Measurements from ENCODE around the gene DCUN1D1. TPM values are rescaled to one million over a fixed set of nuclear protein-coding genes. Genes with fewer than 3 reads are reported as not detected.

DCUN1D1 gene
- total and polyA plus RNA-seq, 7 donors, result 11.6 to 97.8 (median 44.4) TPM

- TF ChIP-seq CTCF (IDR thresholded peaks at IDR 0.05), result no peak
- DNase-seq (no peak), ATAC-seq (peak in 3 of 4 donors; percentile 32 to 46 (median 38))
- intact Hi-C loops (cut with DNase I), result loop anchor here (5.0 kb wide), 1 partner anchor 71 kb away; the partner anchor contains the start of gene DCUN1D1 (in 2 of the 2)
- no peaks in the 10 kb centered on the region for H3K9me3 ChIP-seq
- H3K27ac ChIP-seq, result no peak overlapping the region
- H3K4me1 ChIP-seq, result peaks cover 7% of the 10 kb centered on the region
- no peaks in the 10 kb centered on the region for H3K27me3 ChIP-seq (ENCODE audit: insufficient read depth in 3 of 3, low read length in 2 of 3)
- 38 to 69% (median 43%) methylated on average over 4 to 5 of the region's 5 CpGs for WGBS, 3 donors
- H3K4me3 ChIP-seq, result no peak overlapping the region
- peaks cover 0 to 39% of the 10 kb centered on the region in 2 donors for H3K36me3 ChIP-seq (ENCODE audit: insufficient read depth in 1 of 2, low read depth in 1 of 2)
Observed at GRCh38 chr3:182911782-182912111, 68.6 kb downstream of the DCUN1D1 start.

GRCh38 chr3:182910936-182911781 lies 69.2 kb downstream of the DCUN1D1 start:
- H3K27ac ChIP-seq, result no peak overlapping the region
- no peak for ATAC-seq
- no peaks in the 10 kb centered on the region for H3K9me3 ChIP-seq
- H3K36me3 ChIP-seq (ENCODE audit: insufficient read depth in 1 of 2, low read depth in 1 of 2), result peaks cover 0 to 44% of the 10 kb centered on the region in 2 donors
- 86 to 92% (median 91%) methylated on average over 5 of the region's 5 CpGs for WGBS, 3 donors
- intact Hi-C loops (cut with DNase I), result loop anchor here (5.0 kb wide), 1 partner anchor 71 kb away; the partner anchor contains the start of gene DCUN1D1 (in 2 of the 2)
- no peak overlapping the region for H3K4me3 ChIP-seq
- TF ChIP-seq CTCF (IDR thresholded peaks at IDR 0.05), result no peak
- DNase-seq, result no peak
- H3K27me3 ChIP-seq (ENCODE audit: insufficient read depth in 3 of 3, low read length in 2 of 3), result no peaks in the 10 kb centered on the region
- H3K4me1 ChIP-seq, result peaks cover under 1% of the 10 kb centered on the region

GRCh38 chr3:182909318-182910040 lies 70.9 kb downstream of the DCUN1D1 start:
- WGBS, 3 donors, result 95 to 97% (median 96%) methylated on average over 5 of the region's 5 CpGs
- Histone ChIP-seq H3K4me3 (no peak overlapping the region), H3K36me3 (ENCODE audit: insufficient read depth in 1 of 2, low read depth in 1 of 2) (peaks cover 3 to 50% of the 10 kb centered on the region in 2 donors), H3K27ac (no peak overlapping the region), H3K4me1 (no peaks in the 10 kb centered on the region), H3K27me3 (ENCODE audit: insufficient read depth in 3 of 3, low read length in 2 of 3) (no peaks in the 10 kb centered on the region), H3K9me3 (no peaks in the 10 kb centered on the region)
- peak; percentile 26 to 66 (median 50) for ATAC-seq
- DNase-seq, result no peak
- intact Hi-C loops (cut with DNase I), result loop anchor here (5.0 kb wide), 1 partner anchor 73 kb away; the partner anchor contains the start of gene DCUN1D1 (in 2 of the 2)
- TF ChIP-seq CTCF (IDR thresholded peaks at IDR 0.05), result peak; percentile 61

GRCh38 chr3:182908471-182908870 lies 71.9 kb downstream of the DCUN1D1 start:
- DNase-seq (no peak), ATAC-seq (no peak)
- no peak for TF ChIP-seq CTCF (IDR thresholded peaks at IDR 0.05)
- Histone ChIP-seq H3K36me3 (ENCODE audit: insufficient read depth in 1 of 2, low read depth in 1 of 2) (peaks cover 3 to 49% of the 10 kb centered on the region in 2 donors), H3K27me3 (ENCODE audit: insufficient read depth in 3 of 3, low read length in 2 of 3) (no peaks in the 10 kb centered on the region), H3K9me3 (no peaks in the 10 kb centered on the region), H3K4me3 (no peak overlapping the region), H3K27ac (no peak overlapping the region), H3K4me1 (no peaks in the 10 kb centered on the region)
- 95 to 97% (median 96%) methylated on average over 1 of the region's 1 CpG for WGBS, 3 donors
- intact Hi-C loops (cut with DNase I), result no loop called here
